HG02938 (cell line): Measurements from ENCODE around the gene C1orf35.

ENCODE experiments used
- ATAC-seq: cut with Tn5 transposase; IDR thresholded peaks from one replicate; pipeline ENCODE4 v1.9.1; 2021; ENCODE audit warnings: mild to moderate bottlenecking, moderate library complexity; ENCODE audit not compliant: unreplicated experiment

C1orf35 gene

GRCh38 chr1:228081144-228081543 is 22.0 kb downstream of the C1orf35 start:
- no peak for ATAC-seq

- no peak for ATAC-seq
These were observed 23.4 kb downstream of the C1orf35 start for GRCh38 chr1:228079601-228080263.

- ATAC-seq, result no peak
These were observed 24.1 kb downstream of the C1orf35 start for GRCh38 chr1:228079013-228079412.

GRCh38 chr1:228077565-228078330 is 25.4 kb downstream of the C1orf35 start:
- ATAC-seq, result no peak

- no peak for ATAC-seq
These were observed 26.2 kb downstream of the C1orf35 start for GRCh38 chr1:228076796-228077430.

GRCh38 chr1:228075801-228076271 is 27.3 kb downstream of the C1orf35 start:
- ATAC-seq, result no peak

- ATAC-seq, result no peak
These were observed 28.0 kb downstream of the C1orf35 start for GRCh38 chr1:228074954-228075730.

- no peak for ATAC-seq
These were observed 29.1 kb downstream of the C1orf35 start for GRCh38 chr1:228073857-228074545.

- ATAC-seq, result no peak
These were observed 29.9 kb downstream of the C1orf35 start for GRCh38 chr1:228073061-228073856.

- ATAC-seq, result no peak
These were observed 30.5 kb downstream of the C1orf35 start for GRCh38 chr1:228072658-228073043.

GRCh38 chr1:228071839-228072657 is 31.1 kb downstream of the C1orf35 start:
- ATAC-seq, result no peak

- no peak for ATAC-seq
These were observed 32.3 kb downstream of the C1orf35 start for GRCh38 chr1:228070851-228071250.

GRCh38 chr1:228070173-228070572 is 33.0 kb downstream of the C1orf35 start:
- ATAC-seq, result no peak

GRCh38 chr1:228068359-228068758 is 34.8 kb downstream of the C1orf35 start:
- no peak for ATAC-seq

- no peak for ATAC-seq
These were observed 36.1 kb downstream of the C1orf35 start for GRCh38 chr1:228066891-228067654.

- no peak for ATAC-seq
These were observed 36.7 kb downstream of the C1orf35 start for GRCh38 chr1:228066416-228066815.

- no peak for ATAC-seq
These were observed 37.4 kb downstream of the C1orf35 start for GRCh38 chr1:228065543-228066347.
